Cardiac muscle cell (in vitro differentiated cells and primary cell): ENCODE results near the gene CCL2. TPM values are rescaled to one million over a fixed set of nuclear protein-coding genes. Genes with fewer than 3 reads are reported as not detected.

Experiments
- DNase-seq, 2 donors: peaks; one replicate each; pipeline versions ENCODE4 v3.0.0 to v3.0.0-alpha.2; 2010 to 2017; ENCODE audit warnings: low read depth in 1 of 2, low spot score in 1 of 2
- H3K27ac ChIP-seq: fragments of 200-600 bp; sonication (generic); 2 replicates; pipeline ENCODE4 v1.5.1; 2016
- H3K27me3 ChIP-seq: fragments of 200-600 bp; sonication (generic); 2 replicates; pipeline ENCODE4 v1.6.0; 2016; ENCODE audit warnings: control low read depth
- H3K36me3 ChIP-seq: fragments of 200-600 bp; sonication (generic); 2 replicates; pipeline ENCODE4 v1.5.1; 2016; ENCODE audit warnings: control low read depth
- H3K4me1 ChIP-seq: fragments of 200-600 bp; sonication (generic); 2 replicates; pipeline ENCODE4 v1.8.1; 2017; ENCODE audit warnings: low read depth, mild to moderate bottlenecking, mixed run types
- H3K4me3 ChIP-seq: fragments of 200-600 bp; sonication (generic); 2 replicates; pipeline ENCODE4 v1.5.1; 2016; ENCODE audit warnings: mild to moderate bottlenecking
- H3K9me3 ChIP-seq: fragments of 200-600 bp; sonication (generic); 2 replicates; pipeline ENCODE4 v1.5.1; 2017; ENCODE audit warnings: low read depth, mild to moderate bottlenecking, control low read depth
- polyA plus RNA-seq: library from polyadenylated mRNA; unstranded; fragments of >200 nt; fragmentation: Nextera tagmentation; extraction: Ambion mirVana; gene quantifications from 2 replicates; pipeline ENCODE4 v1.2.1, GENCODE V29; 2016
- total RNA-seq: library from RNA; depleted of rRNA; stranded (reverse); fragments of >200 nt; gene quantifications from 2 replicates; pipeline ENCODE4 v1.2.3, GENCODE V29; 2016
- TF ChIP-seq, protein P1 (sequence below): IDR thresholded peaks from 2 replicates; pipeline ENCODE4 v1.5.1; 2012; ENCODE audit warnings: low read depth, mild to moderate bottlenecking, low read length

Gene CCL2
- total and polyA plus RNA-seq, 2 experiments from 2014 or later: 0.54 to 0.77 TPM

GRCh38 chr17:34299956-34300577, 45.0 kb downstream of the CCL2 start:
- TF ChIP-seq, protein P1, sequence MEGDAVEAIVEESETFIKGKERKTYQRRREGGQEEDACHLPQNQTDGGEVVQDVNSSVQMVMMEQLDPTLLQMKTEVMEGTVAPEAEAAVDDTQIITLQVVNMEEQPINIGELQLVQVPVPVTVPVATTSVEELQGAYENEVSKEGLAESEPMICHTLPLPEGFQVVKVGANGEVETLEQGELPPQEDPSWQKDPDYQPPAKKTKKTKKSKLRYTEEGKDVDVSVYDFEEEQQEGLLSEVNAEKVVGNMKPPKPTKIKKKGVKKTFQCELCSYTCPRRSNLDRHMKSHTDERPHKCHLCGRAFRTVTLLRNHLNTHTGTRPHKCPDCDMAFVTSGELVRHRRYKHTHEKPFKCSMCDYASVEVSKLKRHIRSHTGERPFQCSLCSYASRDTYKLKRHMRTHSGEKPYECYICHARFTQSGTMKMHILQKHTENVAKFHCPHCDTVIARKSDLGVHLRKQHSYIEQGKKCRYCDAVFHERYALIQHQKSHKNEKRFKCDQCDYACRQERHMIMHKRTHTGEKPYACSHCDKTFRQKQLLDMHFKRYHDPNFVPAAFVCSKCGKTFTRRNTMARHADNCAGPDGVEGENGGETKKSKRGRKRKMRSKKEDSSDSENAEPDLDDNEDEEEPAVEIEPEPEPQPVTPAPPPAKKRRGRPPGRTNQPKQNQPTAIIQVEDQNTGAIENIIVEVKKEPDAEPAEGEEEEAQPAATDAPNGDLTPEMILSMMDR: no peak
- H3K27me3 ChIP-seq: no peaks in the 10 kb centered on the region

DNA sequence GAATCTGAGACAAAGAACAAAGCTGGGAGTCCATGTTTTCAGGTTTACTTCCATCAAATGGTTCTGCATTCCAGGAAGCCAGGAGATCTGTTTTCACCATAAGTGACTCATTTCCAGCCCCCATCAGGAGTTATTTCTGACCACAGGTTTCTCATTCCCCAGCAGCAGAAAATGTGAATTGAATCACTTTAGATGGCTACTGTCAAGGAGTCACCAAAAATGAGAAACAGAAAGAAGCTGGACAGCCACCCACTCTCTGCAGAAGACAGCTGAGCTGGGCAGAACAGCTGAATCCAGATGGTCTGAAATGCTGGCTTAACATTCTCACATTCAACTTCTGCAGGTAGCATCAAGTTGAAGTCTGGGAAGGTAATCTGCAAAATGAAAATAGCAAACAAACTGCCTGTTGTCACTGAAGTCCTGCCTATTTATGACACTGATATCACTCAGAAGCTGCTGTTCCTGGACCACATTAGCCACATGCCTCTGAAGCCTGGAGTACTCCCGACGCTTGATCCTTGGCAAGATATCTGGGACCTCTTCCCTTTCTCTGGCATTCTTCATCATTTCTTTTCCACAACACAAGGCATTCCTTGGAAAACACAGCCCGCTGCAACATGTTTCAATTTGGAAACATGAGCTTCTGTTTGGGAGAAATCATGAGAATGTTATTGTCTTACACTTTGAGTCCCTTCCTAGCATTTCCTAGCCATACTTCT, 45.7 kb downstream of the CCL2 start:
- peak in 1 of 2 donors; percentile 52 for DNase-seq

More at GRCh38 chr17:34299956-34300577, 45.0 kb downstream of the CCL2 start:
- Histone ChIP-seq H3K27ac (no peak overlapping the region), H3K4me1 (no peaks in the 10 kb centered on the region), H3K9me3 (no peaks in the 10 kb centered on the region), H3K4me3 (no peak overlapping the region), H3K36me3 (no peaks in the 10 kb centered on the region)
- peak in 1 of 2 donors; percentile 58 for DNase-seq

DNA sequence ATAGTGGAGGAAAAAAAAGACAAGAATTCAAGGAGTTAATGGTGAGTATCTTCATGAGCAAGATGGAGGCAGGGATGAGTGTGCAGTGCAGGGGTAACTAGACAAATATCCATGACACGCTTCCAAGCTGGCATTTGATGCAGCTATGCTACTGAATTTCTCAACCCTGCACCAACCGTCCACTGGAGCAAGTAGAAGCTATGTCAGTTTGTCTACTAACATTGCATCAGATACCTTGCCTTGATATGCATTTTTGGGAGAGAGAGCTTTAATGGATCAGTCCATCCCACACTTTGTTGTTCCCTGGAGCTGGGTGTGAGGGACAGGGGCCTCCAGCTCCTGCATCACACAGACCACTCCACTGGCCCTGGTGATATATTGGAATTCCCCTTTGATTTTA, 46.9 kb downstream of the CCL2 start:
- Histone ChIP-seq H3K27me3 (no peaks in the 10 kb centered on the region), H3K4me3 (no peak overlapping the region), H3K9me3 (no peaks in the 10 kb centered on the region), H3K27ac (no peak overlapping the region), H3K36me3 (no peaks in the 10 kb centered on the region), H3K4me1 (no peaks in the 10 kb centered on the region)
- TF ChIP-seq, protein P1: no peak
- peak in 1 of 2 donors; percentile 41 for DNase-seq

More for the DNA sequence above, 45.7 kb downstream of the CCL2 start:
- no peak overlapping the region for H3K4me3 ChIP-seq
- H3K27me3 ChIP-seq: no peaks in the 10 kb centered on the region
- no peaks in the 10 kb centered on the region for H3K36me3 ChIP-seq
- no peak overlapping the region for H3K27ac ChIP-seq
- no peaks in the 10 kb centered on the region for H3K4me1 ChIP-seq
- TF ChIP-seq, protein P1: no peak
- no peaks in the 10 kb centered on the region for H3K9me3 ChIP-seq

GRCh38 chr17:34302636-34303035, 47.6 kb downstream of the CCL2 start:
- no peaks in the 10 kb centered on the region for H3K9me3 ChIP-seq
- no peak for DNase-seq
- no peak overlapping the region for H3K4me3 ChIP-seq
- H3K27ac ChIP-seq: no peak overlapping the region
- TF ChIP-seq, protein P1: no peak
- H3K36me3 ChIP-seq: no peaks in the 10 kb centered on the region
- H3K4me1 ChIP-seq: no peaks in the 10 kb centered on the region
- no peaks in the 10 kb centered on the region for H3K27me3 ChIP-seq

DNA sequence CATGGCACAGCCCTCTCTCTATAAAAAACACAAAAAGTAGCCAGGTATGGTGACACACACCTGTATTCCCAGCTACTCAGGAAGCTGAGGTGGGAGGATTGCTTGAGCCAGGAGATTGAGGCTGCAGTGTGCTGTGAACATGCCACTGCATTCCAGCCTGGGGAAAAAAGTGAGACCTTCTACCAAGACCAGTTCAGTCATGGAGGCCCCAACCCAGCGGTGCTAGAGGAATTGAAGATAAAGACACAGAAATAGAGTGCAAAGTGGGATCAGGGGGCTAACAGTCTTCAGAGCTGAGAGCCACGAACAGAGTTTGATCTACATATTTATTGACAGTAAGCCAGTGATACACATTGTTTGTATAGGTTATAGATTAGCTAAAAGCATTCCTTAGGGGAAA, 48.5 kb downstream of the CCL2 start:
- no peak overlapping the region for H3K4me3 ChIP-seq
- no peaks in the 10 kb centered on the region for H3K36me3 ChIP-seq
- no peaks in the 10 kb centered on the region for H3K27me3 ChIP-seq
- DNase-seq: no peak
- no peaks in the 10 kb centered on the region for H3K9me3 ChIP-seq
- no peaks in the 10 kb centered on the region for H3K4me1 ChIP-seq
- TF ChIP-seq, protein P1: no peak
- H3K27ac ChIP-seq: no peak overlapping the region
